ENCODE measurements around the gene CFAP91. TPM values are rescaled to one million over a fixed set of nuclear protein-coding genes. Genes with fewer than 3 reads are reported as not detected.

CFAP91 gene
- total and polyA plus RNA-seq, 9 of the 15 experiments (the other 6 are each of a cell fraction or from before 2014, with no cell fraction given): not detected

- H3K4me3 ChIP-seq: no peak overlapping the region
- ChIA-PET POLR2A (no interaction called here), CTCF (ENCODE audit: low intra/inter-chr PET ratio) (no interaction called here)
- no peaks in the 10 kb centered on the region for H4K20me1 ChIP-seq (replicated peaks; ENCODE audit: control insufficient read depth, insufficient read depth, low read length)
- in situ Hi-C loops (cut with MboI) (no loop called here), intact Hi-C loops (cut with micrococcal nuclease) (no loop called here)
- no peaks in the 10 kb centered on the region for H3K36me3 ChIP-seq (ENCODE audit: control insufficient read depth, insufficient read depth, low read length)
- H2AFZ ChIP-seq (ENCODE audit: low read depth, low read length): no peak overlapping the region
- H3K79me2 ChIP-seq (ENCODE audit: control insufficient read depth, insufficient read depth, low read length): no peaks in the 10 kb centered on the region
- no peaks in the 10 kb centered on the region for H3K4me1 ChIP-seq (replicated peaks in 1 of 2; ENCODE audit: control insufficient read depth in 2 of 2, insufficient read depth in 2 of 2, low read length in 2 of 2)
- no peak for ATAC-seq
- no peaks in the 10 kb centered on the region for H3K27me3 ChIP-seq (ENCODE audit: control insufficient read depth in 2 of 2, insufficient read depth in 2 of 2, low read length in 2 of 2)
- H3K27ac ChIP-seq (ENCODE audit: extremely low read depth, low read depth, low read length): no peak overlapping the region
- no peak overlapping the region for H3K4me2 ChIP-seq (ENCODE audit: insufficient read depth, low read length)
- WGBS (ENCODE audit: insufficient coverage, low coverage, missing lambda C conversion rate): 0% methylated on average over 5 of the region's 5 CpGs
- FAIRE-seq: no peak
- H3K9me1 ChIP-seq (ENCODE audit: control insufficient read depth, insufficient read depth, low read length): no peaks in the 10 kb centered on the region
- BruUV-seq (replicated peaks): no TSS peak
- TF ChIP-seq POLR2B (IDR thresholded peaks at IDR 0.05; ENCODE audit: low read depth, partially characterized antibody) (no peak), NRF1 (conservative IDR thresholded peaks at IDR 0.05 in 1 of 2, IDR thresholded peaks at IDR 0.05 in 1 of 2) (no peak), KDM4B (IDR thresholded peaks at IDR 0.05; ENCODE audit: borderline replicate concordance in 2 of 2, low read depth in 1 of 2) (no peak), ZBTB8A (IDR thresholded peaks at IDR 0.05; ENCODE audit: partially characterized antibody) (no peak)
- no peaks in the 10 kb centered on the region for H3K9me3 ChIP-seq (replicated peaks; ENCODE audit: control insufficient read depth, insufficient read depth, low read depth, low read length)
- DNase-seq (ENCODE audit: extremely low read depth in 1 of 4, low spot score in 3 of 4): no peak
- H3K9ac ChIP-seq (ENCODE audit: insufficient read depth in 1 of 2, low read depth in 2 of 2, low read length in 2 of 2): no peak overlapping the region
Observed at GRCh38 chr3:119733812-119734211, 31.0 kb downstream of the CFAP91 start.

DNA sequence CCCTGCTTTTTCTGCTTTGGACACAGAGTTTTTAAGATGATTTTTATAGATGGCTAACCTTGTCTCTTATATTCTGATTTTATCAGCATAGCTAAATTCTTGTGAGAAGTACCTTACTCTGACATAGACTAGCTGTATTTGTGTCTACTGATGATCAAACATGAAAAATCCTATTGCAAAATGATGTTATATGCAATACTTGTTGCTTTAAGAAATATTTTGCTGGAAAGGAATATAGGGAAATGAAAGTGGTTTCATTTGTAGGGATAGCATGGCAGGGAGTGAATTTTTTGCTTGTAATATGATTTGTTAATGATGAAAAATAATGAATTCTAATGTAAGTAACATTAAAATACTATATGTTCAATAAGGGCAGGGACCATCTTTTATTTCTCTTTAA lies 35.9 kb downstream of the CFAP91 start:
- ChIA-PET POLR2A (no interaction called here), CTCF (ENCODE audit: low intra/inter-chr PET ratio) (no interaction called here)
- no peaks in the 10 kb centered on the region for H3K9me3 ChIP-seq (replicated peaks; ENCODE audit: control insufficient read depth, insufficient read depth, low read depth, low read length)
- intact Hi-C loops (cut with micrococcal nuclease) (no loop called here), in situ Hi-C loops (cut with MboI) (no loop called here)
- H3K27me3 ChIP-seq (ENCODE audit: control insufficient read depth in 2 of 2, insufficient read depth in 2 of 2, low read length in 2 of 2): peaks cover 0 to under 1% of the 10 kb centered on the region in 2 experiments; a peak in 2 of 5 replicates
- no peak overlapping the region for H3K4me2 ChIP-seq (ENCODE audit: insufficient read depth, low read length)
- H2AFZ ChIP-seq (ENCODE audit: low read depth, low read length): no peak overlapping the region
- DNase-seq (ENCODE audit: extremely low read depth in 1 of 4, low spot score in 3 of 4) (no peak), ATAC-seq (no peak), FAIRE-seq (no peak)
- TF ChIP-seq MIER1 (IDR thresholded peaks at IDR 0.05; ENCODE audit: low read depth) (no peak), TCF7L2 (IDR thresholded peaks at IDR 0.05; ENCODE audit: low read depth, low read length) (no peak), TCF15 (CRISPR knock-in tag; IDR thresholded peaks at IDR 0.05) (no peak), TSC22D4 (tag; IDR thresholded peaks at IDR 0.05) (no peak), GTF2A2 (tag; IDR thresholded peaks at IDR 0.05) (no peak), TAL1 (IDR thresholded peaks at IDR 0.05) (no peak), TEAD4 (IDR thresholded peaks at IDR 0.05; ENCODE audit: low read length) (no peak), TEAD4 (CRISPR knock-in tag; IDR thresholded peaks at IDR 0.05; ENCODE audit: borderline replicate concordance) (no peak)
- TF ChIP-seq, protein P1, sequence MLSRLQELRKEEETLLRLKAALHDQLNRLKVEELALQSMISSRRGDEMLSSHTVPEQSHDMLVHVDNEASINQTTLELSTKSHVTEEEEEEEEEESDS (CRISPR knock-in tag; IDR thresholded peaks at IDR 0.05): no peak
- no peak overlapping the region for H3K9ac ChIP-seq (ENCODE audit: insufficient read depth in 1 of 2, low read depth in 2 of 2, low read length in 2 of 2)
- no peak overlapping the region for H3K4me3 ChIP-seq
- H3K36me3 ChIP-seq (ENCODE audit: control insufficient read depth, insufficient read depth, low read length): no peaks in the 10 kb centered on the region
- no peak overlapping the region for H3K27ac ChIP-seq (ENCODE audit: extremely low read depth, low read depth, low read length)
- BruUV-seq (replicated peaks): no TSS peak
- no peaks in the 10 kb centered on the region for H3K9me1 ChIP-seq (ENCODE audit: control insufficient read depth, insufficient read depth, low read length)
- H3K4me1 ChIP-seq (replicated peaks in 1 of 2; ENCODE audit: control insufficient read depth in 2 of 2, insufficient read depth in 2 of 2, low read length in 2 of 2): no peaks in the 10 kb centered on the region
- H4K20me1 ChIP-seq (replicated peaks; ENCODE audit: control insufficient read depth, insufficient read depth, low read length): no peaks in the 10 kb centered on the region
- no peaks in the 10 kb centered on the region for H3K79me2 ChIP-seq (ENCODE audit: control insufficient read depth, insufficient read depth, low read length)
